NCI-H1694 treated with DMSO at 0.1 percent for 48 hours (cell line): Measurements from ENCODE around the gene EFNA2.

Source experiments
- DNase-seq: peaks from one replicate; lab custom pipeline; 2025; lab: John Stamatoyannopoulos, UW

The EFNA2 gene

DNA sequence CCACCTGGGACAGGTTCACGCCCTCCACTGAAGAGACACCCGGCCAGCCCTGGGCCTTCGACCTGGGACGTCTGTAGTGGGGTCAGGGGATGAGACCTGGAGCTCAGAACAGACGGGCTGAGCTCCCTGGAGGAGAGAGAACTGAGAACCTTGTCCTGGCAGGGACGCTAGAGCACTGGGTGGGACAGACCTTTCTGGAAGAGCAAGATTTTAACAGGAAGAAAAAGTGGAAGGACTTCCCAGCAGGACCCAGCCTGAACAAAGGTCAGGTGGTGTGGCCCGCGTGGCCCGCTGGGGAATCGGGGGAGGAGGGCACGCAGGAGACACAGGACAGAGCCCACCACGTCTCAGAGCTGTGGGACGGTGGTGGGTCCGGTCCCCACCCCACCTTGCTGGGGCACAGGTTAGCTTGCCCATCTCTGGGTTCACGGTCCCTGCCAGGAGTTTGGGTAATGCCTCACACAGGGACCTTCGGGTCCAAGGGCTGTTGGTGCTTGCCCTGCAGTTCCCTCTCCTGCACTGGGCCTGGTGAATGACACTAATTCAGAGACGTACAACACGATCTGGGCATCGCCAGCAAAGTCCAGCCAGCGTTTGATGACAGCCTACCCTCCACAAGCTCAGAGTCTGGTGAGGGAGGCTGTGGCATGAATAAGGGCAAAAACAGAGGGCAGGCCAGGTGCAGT lies 1.2 kb upstream of the EFNA2 start:
- DNase-seq = no peak

DNA sequence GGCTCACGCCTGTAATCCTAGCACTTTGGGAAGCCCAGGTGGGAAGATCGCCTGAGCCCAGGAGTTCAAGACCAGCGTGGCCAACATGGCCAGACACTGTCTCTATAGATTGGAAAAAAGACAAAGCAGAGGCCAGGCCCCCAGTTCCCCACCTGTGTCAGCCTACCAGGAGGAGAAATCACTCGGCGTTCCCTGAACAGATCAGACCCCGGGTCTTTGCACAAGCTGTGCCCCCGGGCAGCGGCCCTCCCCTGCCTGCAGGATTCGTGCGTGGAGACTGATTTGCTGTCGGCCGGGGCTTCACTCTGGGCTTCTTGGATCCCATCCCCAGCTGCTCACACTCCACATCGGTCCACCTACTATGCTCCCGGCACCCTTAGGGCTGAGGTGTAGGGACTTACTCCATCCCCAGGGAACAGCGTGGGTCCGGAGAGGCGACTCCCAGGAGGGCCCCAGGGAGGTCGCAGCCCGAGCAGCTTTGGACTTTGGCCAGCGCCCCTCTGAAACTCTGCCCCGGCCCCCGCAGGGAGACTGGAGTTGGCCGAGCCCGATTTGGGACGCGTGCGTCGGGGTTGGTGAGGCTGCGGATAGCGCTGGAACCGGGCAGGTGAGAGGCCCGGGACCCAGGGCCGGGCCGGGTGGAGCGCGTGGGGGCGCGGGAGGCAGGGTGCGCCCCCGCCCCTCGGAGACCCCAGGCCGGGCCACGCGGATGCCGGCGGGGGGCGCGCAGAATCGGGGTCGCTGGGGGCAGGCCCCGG lies 515 bp upstream of the EFNA2 start:
- DNase-seq = no peak

DNA sequence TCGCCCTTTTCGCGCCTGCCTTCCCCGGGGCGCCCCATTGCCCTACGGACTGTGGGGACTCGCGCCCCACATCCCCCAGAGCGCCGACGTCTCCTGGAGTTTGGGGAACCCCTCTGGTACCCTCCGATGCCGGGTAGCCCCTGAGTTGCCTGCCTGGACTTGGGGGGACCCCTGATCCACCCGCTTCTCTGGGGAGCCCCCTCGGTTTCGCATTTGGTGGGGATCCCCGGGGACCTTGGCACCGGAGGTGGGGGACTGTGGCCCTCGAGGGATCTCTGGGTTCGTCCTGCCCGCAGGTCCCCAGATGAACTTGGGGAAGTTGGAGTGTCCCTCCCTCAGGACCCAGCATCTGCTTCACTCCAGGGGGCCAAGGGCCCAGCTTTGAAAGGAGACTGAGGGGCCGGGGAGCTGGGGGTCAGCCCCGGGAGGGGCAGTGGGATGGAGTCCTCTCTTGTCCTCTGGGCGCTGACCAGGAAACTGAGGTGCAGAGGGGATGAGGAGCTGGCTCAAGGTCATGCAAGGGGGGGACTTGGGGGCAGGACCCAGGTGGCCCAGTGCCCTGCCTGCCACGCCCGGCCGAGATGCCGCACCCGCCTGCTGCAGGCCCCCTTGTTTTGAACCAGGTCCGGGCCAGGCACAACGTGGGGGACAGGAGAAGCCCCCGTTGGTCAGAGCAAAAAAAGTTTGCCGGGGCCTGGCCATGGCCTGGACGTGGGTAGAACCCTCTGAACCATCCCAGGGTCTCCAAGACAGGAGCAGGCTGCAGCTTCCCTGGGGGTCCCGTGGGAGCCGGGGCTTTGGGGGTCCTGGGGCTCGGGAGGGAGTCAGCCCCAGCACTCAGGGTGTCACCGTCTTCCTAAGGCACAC lies 1.0 kb downstream of the EFNA2 start:
- no peak for DNase-seq

DNA sequence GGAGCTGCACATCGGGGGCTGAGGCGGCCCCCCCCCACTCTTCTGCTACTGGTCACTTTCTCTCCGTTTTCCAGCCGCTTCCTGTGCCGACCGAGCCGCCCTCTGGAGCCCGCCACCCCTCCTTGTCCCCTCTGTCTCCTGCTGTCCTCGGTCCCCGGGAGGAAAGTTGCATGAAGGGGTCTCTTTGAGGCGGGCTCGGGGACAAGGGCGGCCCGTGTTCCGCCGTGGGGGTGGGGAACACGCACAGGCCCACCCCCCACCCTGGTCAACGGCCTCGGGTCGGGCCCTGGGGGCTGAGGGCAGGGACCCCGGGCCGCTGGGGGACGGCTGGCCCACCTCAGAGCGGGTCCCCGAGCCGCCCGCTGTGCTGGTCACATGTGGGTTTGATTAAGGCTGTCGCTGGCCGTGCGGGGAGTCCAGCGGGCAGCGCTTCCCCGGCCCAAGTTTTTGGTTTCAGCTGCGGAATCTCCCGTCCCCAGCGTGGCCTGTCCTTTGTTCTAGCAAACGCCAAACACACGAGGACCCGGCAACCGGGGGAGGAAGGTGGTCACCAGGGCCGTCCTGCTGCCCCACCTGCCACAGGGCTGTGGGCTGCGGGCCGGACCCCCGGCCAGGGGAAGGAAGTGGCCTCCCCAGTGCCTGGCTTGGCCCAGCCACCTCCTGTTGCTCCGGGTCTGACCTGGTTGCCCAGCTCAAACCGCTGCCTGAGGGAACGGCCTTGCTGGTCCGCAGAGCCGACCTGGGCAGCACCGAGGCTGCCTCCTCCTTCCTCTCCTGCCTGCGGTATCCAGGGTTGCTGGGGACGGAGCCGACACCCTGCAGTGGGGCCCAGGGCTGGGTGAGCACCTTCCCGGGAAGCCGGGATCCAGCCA lies 1.9 kb downstream of the EFNA2 start:
- no peak for DNase-seq

DNA sequence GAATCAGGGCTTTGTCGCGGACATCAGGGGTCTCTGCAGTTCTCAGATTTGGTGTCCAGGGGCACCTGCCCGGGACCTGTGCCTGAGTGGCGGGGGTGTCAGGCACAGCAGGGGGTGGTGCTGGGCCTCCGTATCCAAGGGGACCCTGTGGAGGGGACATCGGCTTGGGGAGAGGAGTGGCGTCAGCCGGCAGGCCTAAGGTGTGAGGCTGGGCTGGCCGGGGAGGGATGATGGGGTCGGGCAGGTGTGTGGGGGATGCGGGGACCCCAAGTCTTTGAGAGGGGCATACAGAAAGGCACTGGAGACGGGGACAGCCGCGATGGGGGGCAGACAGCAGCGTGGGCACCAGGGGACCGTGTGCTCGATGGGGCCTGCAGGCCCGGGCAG lies 2.5 kb downstream of the EFNA2 start:
- no peak for DNase-seq

DNA sequence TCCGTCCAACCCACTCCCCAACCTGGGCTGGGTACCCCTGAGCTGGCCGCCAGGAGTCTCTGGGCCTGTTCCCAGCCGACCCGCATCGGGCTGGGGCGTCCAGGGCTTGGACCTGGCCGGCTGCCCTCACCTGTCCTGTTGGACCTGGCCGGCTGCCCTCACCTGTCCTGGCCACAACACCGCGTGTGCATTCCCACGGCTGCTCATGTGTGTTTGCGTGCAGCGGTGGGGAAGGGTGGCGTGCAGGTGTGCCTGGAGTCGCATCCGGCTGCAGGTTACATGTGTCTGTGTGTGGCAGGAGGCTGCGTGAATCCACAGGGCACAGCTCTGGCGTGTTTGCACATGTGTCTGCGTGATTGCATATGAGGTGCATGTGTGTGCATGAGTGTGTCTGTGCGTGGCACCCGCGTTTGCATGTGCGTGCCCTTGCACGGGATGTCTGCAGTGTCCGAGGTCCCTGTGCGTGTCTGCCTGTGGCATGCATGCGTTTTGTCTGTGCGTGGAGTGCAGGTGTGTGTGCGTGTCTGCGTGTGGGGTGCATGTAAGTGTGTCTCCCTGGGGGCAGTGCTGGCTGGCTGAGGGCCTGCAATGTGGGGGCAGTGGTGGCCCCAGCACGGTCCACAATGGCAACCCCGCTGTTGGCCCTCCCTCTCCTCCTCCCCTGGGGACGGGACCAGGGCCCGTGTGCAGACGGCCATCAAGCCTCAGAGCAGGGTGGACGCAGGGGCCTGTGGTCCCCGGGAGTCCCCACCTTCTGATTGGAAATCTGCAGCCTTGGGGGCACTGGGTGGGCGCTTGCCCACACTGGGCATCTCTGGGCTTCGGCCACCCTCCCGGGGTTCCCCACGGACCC lies 3.4 kb downstream of the EFNA2 start:
- DNase-seq = no peak

DNA sequence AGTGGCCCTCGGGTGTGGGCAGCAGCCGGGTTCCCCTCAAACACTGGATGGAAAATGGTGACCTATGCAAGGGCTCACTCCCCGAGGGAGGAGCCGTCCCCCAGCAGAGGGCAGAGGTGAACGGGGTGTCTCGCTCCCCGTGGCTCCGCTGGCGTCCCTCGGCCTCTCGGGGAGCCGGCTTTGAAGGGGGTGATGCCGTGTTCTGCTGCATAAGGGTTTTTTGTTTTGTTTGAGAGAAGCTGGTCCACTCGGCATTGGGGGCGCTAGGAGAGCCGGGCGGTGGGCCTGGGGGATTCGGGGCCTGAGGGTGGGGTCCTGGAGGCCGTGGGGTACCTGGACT lies 4.0 kb downstream of the EFNA2 start:
- no peak for DNase-seq

DNA sequence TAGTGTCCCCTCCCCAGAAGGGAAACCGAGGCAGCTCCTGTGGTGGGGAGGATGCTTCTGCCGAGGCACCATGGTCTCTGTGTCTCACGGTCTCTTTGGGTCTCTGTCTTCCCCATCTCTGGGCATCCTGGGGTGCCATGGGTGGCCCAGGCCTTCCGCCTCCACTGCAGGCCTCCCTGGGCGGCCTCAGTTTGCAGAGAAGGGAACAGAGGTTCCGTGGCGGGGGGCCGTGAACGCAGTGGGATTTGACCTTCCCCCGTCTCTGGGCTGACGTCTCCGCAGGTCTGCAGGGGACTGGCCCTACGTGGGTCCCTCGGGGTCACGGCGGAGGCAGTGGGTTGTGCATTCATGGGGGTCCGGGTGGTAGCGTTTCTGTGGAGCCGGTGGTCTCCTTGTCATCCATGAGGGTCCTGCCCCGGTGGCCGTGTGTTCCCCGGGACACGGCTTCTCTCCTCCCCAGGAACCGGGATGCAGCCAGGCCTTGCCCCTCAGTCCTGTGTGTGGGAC lies 4.6 kb downstream of the EFNA2 start:
- DNase-seq = no peak

DNA sequence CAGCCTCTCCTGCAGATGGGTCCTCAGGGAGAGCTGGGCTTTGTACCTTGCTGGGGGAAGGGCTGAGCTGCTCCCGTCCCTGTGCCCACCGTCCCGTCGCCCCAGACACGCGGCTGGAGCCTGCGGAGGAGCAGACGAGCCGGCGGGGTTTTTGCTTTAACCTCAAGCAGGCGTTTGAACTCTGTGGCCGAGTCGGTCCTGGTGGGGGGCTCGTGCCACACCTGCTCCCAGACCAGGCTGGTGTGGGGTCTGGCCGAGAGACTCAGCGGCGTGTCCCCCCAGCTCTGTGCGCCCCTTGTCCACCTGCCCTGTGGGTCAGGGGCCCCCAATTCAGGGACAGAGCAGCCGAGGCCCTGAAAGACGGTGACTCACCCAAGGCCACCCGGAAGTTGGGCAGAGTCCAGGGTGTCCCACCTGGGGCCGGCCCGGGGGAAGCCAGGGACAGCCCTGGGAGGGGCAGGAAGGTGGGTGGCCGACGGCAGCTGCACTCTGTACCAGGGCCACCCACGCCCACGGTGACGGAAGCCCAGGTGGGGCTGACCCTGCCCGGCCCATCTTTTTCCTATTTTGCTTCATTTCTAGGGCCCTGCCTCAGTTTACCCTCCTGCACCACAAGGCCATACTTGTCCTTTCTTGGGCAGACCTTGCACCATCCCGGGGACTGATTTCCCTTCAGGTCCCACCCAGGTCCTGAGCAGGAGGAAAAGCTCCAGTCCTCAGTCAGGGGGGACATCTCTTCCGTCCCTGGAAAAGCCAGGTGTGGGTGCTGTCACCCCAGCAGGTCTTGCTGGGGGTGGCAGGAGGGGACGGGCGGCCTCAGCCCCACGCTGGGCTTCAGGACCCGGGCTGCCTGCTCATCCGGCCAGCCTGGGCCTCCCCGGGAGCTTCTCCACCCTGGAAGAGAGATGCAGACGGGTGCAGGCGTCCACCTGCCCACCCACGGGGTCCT lies 5.3 kb downstream of the EFNA2 start:
- DNase-seq = no peak

DNA sequence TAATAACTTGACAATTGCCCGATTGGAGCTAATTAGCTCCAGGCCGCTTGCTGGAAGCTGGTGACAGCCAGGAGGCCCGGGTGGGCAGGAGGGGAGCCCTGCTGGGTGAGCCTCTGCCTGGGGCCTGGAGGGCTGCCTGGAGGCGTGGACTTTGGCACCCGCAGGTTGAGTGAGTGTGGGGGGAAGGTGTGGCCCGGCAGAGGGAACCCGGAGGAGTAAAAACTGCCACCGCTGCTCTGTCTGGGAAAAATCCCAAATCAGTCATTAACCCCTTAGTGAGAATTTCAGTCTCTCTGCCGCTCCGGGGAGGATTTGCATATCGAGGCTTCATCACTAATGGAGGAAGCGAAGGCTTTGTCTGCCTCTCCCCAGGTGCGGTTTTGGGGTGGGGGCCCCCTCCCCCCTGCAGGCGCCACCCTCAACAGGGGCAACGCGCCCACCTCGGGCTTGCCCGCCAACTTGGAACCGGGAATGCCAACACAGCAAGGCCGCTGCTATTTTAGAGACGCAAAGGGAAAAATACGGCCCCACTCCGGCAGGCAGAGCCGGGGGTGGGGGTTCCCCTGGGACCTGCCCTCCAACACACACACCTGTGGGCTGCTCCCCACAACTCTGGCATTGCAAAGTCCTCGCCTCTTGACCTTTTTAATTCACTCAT lies 6.2 kb downstream of the EFNA2 start:
- DNase-seq = no peak

DNA sequence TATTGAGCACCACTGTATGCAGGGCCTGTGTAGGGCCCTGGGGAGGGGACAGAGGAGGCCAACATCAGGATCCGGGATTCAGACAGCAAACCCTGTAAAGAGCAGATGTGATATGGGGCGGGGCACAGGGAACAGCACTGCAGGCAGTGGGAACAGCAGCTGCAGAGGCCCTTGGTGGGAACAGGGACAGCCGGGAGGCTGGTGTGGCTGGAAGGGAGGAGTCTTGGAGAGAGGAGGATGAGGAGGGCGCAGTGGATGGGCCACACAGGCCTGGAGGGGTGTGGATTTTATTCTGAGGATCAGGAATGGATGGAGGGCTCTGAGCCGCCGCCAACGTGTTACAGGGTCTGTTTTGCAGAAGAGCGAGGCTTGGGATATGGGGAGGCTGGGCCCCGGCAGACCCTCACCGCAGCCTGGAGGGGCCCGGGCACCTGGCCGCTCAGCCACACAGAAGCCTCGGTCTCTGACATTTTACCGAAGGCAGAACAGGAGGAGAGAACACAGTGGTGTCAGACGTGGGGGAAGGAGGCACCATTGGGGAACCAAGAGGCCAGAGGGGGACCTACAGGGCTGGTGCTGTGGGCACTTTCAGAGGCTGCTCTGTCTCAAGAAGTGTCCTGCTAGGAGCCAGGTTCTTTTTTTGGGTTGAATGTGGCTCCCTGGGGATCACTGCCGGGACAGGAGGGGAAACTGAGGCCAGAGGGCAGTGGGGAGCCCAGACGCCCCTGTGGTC lies 6.9 kb downstream of the EFNA2 start:
- no peak for DNase-seq

DNA sequence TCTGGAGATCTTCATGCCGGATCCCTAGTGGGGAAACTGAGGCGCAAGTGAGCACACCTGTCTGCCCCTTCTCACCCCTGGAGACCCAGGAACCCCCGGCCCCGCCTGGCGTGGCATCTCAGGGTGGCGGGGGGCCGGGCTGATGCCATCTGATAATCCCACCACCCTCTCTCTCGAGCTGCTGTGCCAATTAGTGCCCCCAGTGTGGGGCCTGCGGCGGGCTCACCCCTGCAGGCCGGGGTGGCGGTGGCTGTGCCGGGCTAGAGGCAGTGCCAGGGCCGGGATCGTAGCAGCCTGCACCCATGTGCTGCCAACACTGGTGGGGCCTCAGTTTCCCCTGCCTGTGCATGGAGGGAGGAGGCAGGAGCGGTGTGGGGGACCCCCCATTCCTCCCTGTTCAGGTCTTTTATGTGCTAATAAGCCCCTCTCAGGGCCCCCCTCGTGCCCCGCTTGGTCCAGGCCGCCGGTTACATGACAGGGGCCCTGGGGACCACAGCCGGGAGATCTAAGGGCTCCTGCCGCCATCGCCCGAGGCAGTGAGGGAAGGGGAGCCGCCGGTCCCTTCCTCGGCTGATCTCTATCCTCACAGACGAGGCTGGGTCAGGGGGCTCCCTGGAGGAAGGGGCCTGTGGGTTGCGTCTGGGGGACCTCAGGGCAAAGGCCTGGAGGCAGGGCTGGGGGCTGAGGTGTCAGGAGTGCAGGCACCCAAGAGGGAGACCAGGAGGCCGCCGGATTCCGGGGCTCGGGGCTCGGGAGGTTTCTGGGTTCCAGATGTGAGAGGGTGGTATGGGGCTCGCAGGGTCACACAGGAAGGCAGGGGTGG lies 8.3 kb downstream of the EFNA2 start:
- DNase-seq = no peak

DNA sequence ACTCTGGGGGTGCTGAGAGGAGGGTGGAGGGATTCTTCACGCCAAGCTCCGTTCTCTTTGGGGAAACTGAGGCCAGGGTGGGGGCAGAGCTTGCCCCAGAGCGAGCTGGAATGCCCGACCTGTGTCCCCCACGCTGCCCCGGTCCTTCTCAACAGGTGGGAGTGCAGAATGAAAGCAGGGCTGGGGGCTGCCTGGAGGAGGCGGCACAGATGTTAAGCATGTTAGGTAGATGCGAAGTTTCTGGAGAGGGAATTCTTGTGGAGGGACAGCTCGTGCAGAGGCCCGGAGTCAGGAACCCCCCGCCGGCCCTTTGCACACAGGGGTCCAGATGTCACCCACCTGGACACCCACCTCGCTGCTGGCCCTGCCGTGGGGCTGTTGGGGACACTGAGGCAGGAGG lies 9.0 kb downstream of the EFNA2 start:
- DNase-seq = no peak

DNA sequence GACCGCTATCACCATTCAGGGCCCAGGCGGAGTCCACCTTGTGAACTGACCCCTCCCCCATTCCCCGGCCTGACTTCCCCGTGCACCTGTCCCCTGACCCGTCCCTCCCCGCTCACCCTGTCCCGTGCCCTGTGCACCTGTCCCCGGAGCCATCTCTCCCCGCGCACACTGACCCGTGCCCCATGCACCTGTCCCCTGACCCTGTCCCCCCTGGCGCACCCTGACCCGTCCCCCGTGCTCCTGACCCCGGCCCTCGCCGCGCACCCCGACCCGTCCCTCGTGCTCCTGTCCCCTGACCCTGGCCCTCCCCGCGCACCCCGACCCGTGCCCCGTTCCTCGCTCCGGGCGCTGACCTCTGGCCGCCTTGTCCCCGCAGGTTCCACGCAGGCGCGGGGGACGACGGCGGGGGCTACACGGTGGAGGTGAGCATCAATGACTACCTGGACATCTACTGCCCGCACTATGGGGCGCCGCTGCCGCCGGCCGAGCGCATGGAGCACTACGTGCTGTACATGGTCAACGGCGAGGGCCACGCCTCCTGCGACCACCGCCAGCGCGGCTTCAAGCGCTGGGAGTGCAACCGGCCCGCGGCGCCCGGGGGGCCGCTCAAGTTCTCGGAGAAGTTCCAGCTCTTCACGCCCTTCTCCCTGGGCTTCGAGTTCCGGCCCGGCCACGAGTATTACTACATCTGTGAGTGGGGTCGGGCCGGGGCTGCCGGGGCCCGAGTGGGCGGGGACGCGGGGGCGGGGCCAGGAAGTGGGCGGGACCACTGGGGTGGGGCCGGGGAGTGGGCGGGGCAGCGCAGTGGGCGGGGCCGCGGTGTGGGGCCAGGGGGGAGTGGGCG lies 9.7 kb downstream of the EFNA2 start:
- no peak for DNase-seq

DNA sequence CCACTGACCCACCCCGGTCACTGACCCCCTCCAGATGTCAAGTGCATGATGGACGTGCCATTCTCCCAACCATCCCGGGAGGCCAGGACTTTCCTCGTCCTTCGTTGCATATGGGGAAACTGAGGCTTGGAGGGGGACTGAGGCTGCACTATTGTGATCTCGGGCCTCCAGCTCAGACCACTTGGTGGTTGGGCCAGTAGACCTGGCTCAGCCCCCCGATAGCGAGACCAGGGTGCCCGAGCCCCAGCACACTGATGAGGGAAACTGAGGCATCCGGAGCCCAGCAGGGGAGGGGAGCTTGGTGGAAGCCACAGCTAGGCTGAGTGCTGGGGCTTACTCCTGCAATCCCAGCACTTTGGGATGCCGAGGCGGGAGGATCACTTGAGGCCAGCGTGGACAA lies 10.4 kb downstream of the EFNA2 start:
- no peak for DNase-seq

DNA sequence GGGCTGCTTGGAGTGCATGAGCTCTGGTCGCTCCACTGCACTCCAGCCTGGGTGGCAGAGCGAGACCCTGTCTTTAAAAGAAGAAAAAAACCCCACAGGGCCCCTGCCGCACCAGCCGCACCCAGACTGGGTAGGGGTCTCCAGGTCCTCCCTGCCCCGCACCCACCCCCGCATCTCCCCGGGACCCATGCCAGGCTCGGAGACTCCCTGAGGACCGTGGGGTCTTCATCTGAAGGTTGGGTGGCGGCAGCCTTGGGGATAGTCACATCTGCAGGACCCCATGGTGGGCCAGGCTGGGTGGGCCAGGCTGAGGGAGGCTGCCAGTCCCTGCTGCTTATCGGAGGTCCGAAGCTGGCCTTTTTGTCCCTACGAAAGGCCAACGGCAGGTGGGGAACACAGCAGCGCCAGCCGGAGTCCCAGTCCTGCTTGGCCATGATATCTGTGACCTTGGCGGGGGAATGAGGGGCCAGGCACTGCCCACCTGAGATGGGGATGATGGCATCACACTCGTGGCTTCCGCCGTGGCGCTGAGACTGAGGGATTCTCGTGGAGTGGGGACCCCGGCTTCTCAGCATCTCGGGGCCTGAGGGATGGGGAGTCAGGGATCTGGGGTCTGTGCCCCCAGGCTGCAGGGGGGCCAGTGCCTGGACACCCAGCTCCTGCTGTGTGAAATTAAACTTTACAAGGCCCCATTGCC lies 11.1 kb downstream of the EFNA2 start:
- no peak for DNase-seq
